HepG2 (cell line): Measurements from ENCODE around the gene CABLES1. TPM values are rescaled to one million over a fixed set of nuclear protein-coding genes. Genes with fewer than 3 reads are reported as not detected.

ENCODE experiments used
- ATRX ChIP-seq: sonication (generic); formaldehyde crosslinking; IDR thresholded peaks from 2 replicates; pipeline ENCODE4 v1.4.0; 2020; ENCODE audit warnings: missing genetic modification reagents, borderline replicate concordance
- KMT2A ChIP-seq: sonication (generic); formaldehyde crosslinking; IDR thresholded peaks from 2 replicates; pipeline ENCODE4 v1.4.0; 2020; ENCODE audit warnings: missing genetic modification reagents
- LRRFIP1 ChIP-seq: sonication (generic); formaldehyde crosslinking; conservative IDR thresholded peaks from 2 replicates; pipeline ENCODE4 v1.4.0; 2020; ENCODE audit warnings: missing genetic modification reagents
- NR2F1 ChIP-seq, 2 experiments: fragments of 450-650 bp in 1 of 2; formaldehyde crosslinking in 1 of 2; IDR thresholded peaks; 2 replicates each; pipeline versions ENCODE4 v1.5.0 to v1.6.1; 2016 to 2020; ENCODE audit warnings: mild to moderate bottlenecking in 1 of 2, missing compliant biosample characterization in 1 of 2, missing genetic modification reagents in 1 of 2, moderate library complexity in 1 of 2
- NR2F2 ChIP-seq: IDR thresholded peaks from 2 replicates; pipeline ENCODE4 v1.6.1; 2012; ENCODE audit warnings: low read depth, inconsistent platforms, borderline replicate concordance
- NR2F6 ChIP-seq, 2 experiments: IDR thresholded peaks; 2 replicates each; pipeline ENCODE4 v1.6.1; 2016; ENCODE audit warnings: antibody characterized with exemption in 1 of 2, mild to moderate bottlenecking in 1 of 2
- PRMT3 ChIP-seq: sonication (generic); formaldehyde crosslinking; IDR thresholded peaks from 2 replicates; pipeline ENCODE4 v1.8.1; 2022; ENCODE audit warnings: low read depth, mild to moderate bottlenecking, moderate library complexity, missing genetic modification reagents, borderline replicate concordance
- RARA ChIP-seq: IDR thresholded peaks from 2 replicates; pipeline ENCODE4 v1.6.1; 2016; ENCODE audit warnings: missing genetic modification reagents, missing compliant biosample characterization
- RXRA ChIP-seq: sonication (generic); formaldehyde crosslinking; IDR thresholded peaks from 2 replicates; pipeline ENCODE4 v1.5.1; 2020; ENCODE audit warnings: missing genetic modification reagents
- SAP130 ChIP-seq: IDR thresholded peaks from 2 replicates; pipeline ENCODE4 v1.6.1; 2016; ENCODE audit warnings: low read depth
- ZBTB7B ChIP-seq: sonication (generic); formaldehyde crosslinking; IDR thresholded peaks from 2 replicates; pipeline ENCODE4 v1.4.0; 2020; ENCODE audit warnings: missing genetic modification reagents
- ZFY ChIP-seq: sonication (generic); formaldehyde crosslinking; IDR thresholded peaks from 2 replicates; pipeline ENCODE4 v1.4.0; 2020; ENCODE audit warnings: missing genetic modification reagents
- ZNF121 ChIP-seq: sonication (generic); formaldehyde crosslinking; IDR thresholded peaks from 2 replicates; pipeline ENCODE4 v1.5.0; 2020; ENCODE audit warnings: mild to moderate bottlenecking, missing genetic modification reagents
- ZNF274 ChIP-seq: sonication (generic); formaldehyde crosslinking; IDR thresholded peaks from 2 replicates; pipeline ENCODE4 v1.5.1; 2020; ENCODE audit warnings: mild to moderate bottlenecking, missing genetic modification reagents
- ZNF280D ChIP-seq: sonication (generic); formaldehyde crosslinking; IDR thresholded peaks from 2 replicates; pipeline ENCODE4 v1.5.1; 2020; ENCODE audit warnings: mild to moderate bottlenecking, missing genetic modification reagents
- ZNF329 ChIP-seq: sonication (generic); formaldehyde crosslinking; IDR thresholded peaks from 2 replicates; pipeline ENCODE4 v1.9.0; 2021; ENCODE audit warnings: low read depth, mild to moderate bottlenecking, missing genetic modification reagents
- ZNF510 ChIP-seq: sonication (generic); formaldehyde crosslinking; IDR thresholded peaks from 2 replicates; pipeline ENCODE4 v1.4.0; 2020; ENCODE audit warnings: low read depth, mild to moderate bottlenecking, missing genetic modification reagents
- ZNF737 ChIP-seq: sonication (generic); formaldehyde crosslinking; IDR thresholded peaks from 2 replicates; pipeline ENCODE4 v1.5.0; 2020; ENCODE audit warnings: missing genetic modification reagents, mild to moderate bottlenecking, borderline replicate concordance
- ZNF770 ChIP-seq: sonication (generic); formaldehyde crosslinking; IDR thresholded peaks from 2 replicates; pipeline ENCODE4 v1.5.0; 2020; ENCODE audit warnings: mild to moderate bottlenecking, missing genetic modification reagents
- ZNF784 ChIP-seq: sonication (generic); formaldehyde crosslinking; IDR thresholded peaks from 2 replicates; pipeline ENCODE4 v1.5.1; 2020; ENCODE audit warnings: missing genetic modification reagents, mild to moderate bottlenecking, borderline replicate concordance
- ZSCAN29 ChIP-seq: sonication (generic); formaldehyde crosslinking; conservative IDR thresholded peaks from 2 replicates; pipeline ENCODE4 v1.4.0; 2020; ENCODE audit warnings: mild to moderate bottlenecking, missing genetic modification reagents
- polyA plus RNA-seq, 8 experiments: library from polyadenylated mRNA; depleted of rRNA in 3 of 8; stranded (reverse) in 7 of 8; unstranded in 1 of 8; fragments of >200 nt; fragmentation: Illumina TruSeq in 4 of 8; extraction: Trizol in 4 of 8; gene quantifications; 2 replicates each; pipeline versions ENCODE4 v1.2.1 to v1.2.3, GENCODE V29; 2011 to 2016; ENCODE audit warnings: low read depth in 4 of 8, missing spikeins in 1 of 8, mixed read lengths in 1 of 8; ENCODE audit not compliant: insufficient read depth in 1 of 8
- total RNA-seq, 5 experiments: library from RNA; depleted of rRNA; stranded (reverse); fragments of >200 nt; fragmentation: Illumina TruSeq; extraction: Trizol; gene quantifications; 2 replicates each; pipeline ENCODE4 v1.2.3, GENCODE V29; 2016; ENCODE audit warnings: low read depth in 1 of 5

Gene CABLES1
- total and polyA plus RNA-seq, 2 of the 13 experiments (the other 11 are each of a cell fraction or from before 2014, with no cell fraction given): 14.7 to 25.8 TPM

GRCh38 chr18:23122334-23123229 lies 12.7 kb upstream of the CABLES1 start (continued):
- no peak for TF ChIP-seq ZNF280D (CRISPR knock-in tag)
- TF ChIP-seq ZSCAN29 (CRISPR knock-in tag): peak; percentile 73; the same call in 1 of the 2 replicates
- no peak for TF ChIP-seq ZBTB7B (CRISPR knock-in tag)
- TF ChIP-seq ZNF274: no peak
- TF ChIP-seq ZNF784: no peak
- no peak for TF ChIP-seq ZNF329 (CRISPR knock-in tag)
- no peak for TF ChIP-seq ATRX
- TF ChIP-seq ZNF770 (CRISPR knock-in tag): peak; percentile 64
- no peak for TF ChIP-seq ZNF510 (CRISPR knock-in tag)
- no peak for TF ChIP-seq ZNF737 (CRISPR knock-in tag)
- TF ChIP-seq KMT2A (CRISPR knock-in tag): no peak
- TF ChIP-seq LRRFIP1 (CRISPR knock-in tag): no peak
- no peak for TF ChIP-seq ZFY (CRISPR knock-in tag)
- peak; percentile 7; the same call in 1 of the 2 replicates for TF ChIP-seq NR2F6 (IDR thresholded peaks at IDR 0.05)
- no peak for TF ChIP-seq NR2F6 (CRISPR knock-in tag; IDR thresholded peaks at IDR 0.05)
- TF ChIP-seq NR2F2: no peak
- TF ChIP-seq RARA (CRISPR knock-in tag): peak; percentile 45
- TF ChIP-seq ZNF121 (CRISPR knock-in tag): no peak
- TF ChIP-seq RXRA (CRISPR knock-in tag): peak; percentile 33; the same call in 1 of the 2 replicates
- 0 out of 4 replicates have a peak, but pooled peaks of 1 of the 2 experiments have one; percentile 21 for TF ChIP-seq NR2F1 (CRISPR knock-in tag; IDR thresholded peaks at IDR 0.05)
- no peak for TF ChIP-seq PRMT3
- peak; percentile 24; the same call in 1 of the 2 replicates for TF ChIP-seq SAP130 (CRISPR knock-in tag)
